IPS-11a (cell line): ENCODE data around the gene REM1.
"Not testable (repeated sequence)": the region's sequence is repeated elsewhere in the genome, so short reads cannot be mapped to it uniquely, and the experiment has no call there.

ENCODE experiments used
- H3K4me3 ChIP-seq: one replicate; pipeline ENCODE4 v1.5.1; 2013; ENCODE audit warnings: low read depth, low read length, control low read depth

Gene REM1

GRCh38 chr20:31474758-31475427 lies at the start of gene REM1, which contains the start of gene DEFB124:
REM1 (plus strand) TSS chr20:31475288; CDS start chr20:31476446, 1,158 bp downstream.
DEFB124 (minus strand) TSS chr20:31475127; CDS start chr20:31473013, 2,114 bp downstream.
- H3K4me3 ChIP-seq, result peak within 1 kb of the TSS; percentile 54

- H3K4me3 ChIP-seq, result no peak overlapping the region
These were observed 49.3 kb upstream of the REM1 start for GRCh38 chr20:31425797-31426196.

GRCh38 chr20:31426891-31427551 lies 48.1 kb upstream of the REM1 start:
- not testable (repeated sequence) for H3K4me3 ChIP-seq

GRCh38 chr20:31427576-31427975 lies 47.5 kb upstream of the REM1 start:
- H3K4me3 ChIP-seq, result not testable (repeated sequence)

GRCh38 chr20:31430568-31431115 lies 44.4 kb upstream of the REM1 start:
- H3K4me3 ChIP-seq, result no peak overlapping the region

- no peak within 1 kb of the TSS for H3K4me3 ChIP-seq
These were observed 35.0 kb upstream of the REM1 start, which contains the start of gene DEFB123 for GRCh38 chr20:31440012-31440659. DEFB123 (plus strand) TSS chr20:31440632; CDS start chr20:31440699, 67 bp downstream.

GRCh38 chr20:31446084-31446819 lies 28.8 kb upstream of the REM1 start:
- H3K4me3 ChIP-seq, result no peak overlapping the region

- no peak overlapping the region for H3K4me3 ChIP-seq
These were observed 25.3 kb upstream of the REM1 start for GRCh38 chr20:31449511-31450414.

GRCh38 chr20:31452575-31452974 lies 22.5 kb upstream of the REM1 start:
- H3K4me3 ChIP-seq, result no peak overlapping the region

GRCh38 chr20:31454361-31454760 lies 20.7 kb upstream of the REM1 start:
- H3K4me3 ChIP-seq, result no peak overlapping the region

- not testable (repeated sequence) for H3K4me3 ChIP-seq
These were observed 4.1 kb upstream of the REM1 start for GRCh38 chr20:31470946-31471345.

GRCh38 chr20:31472395-31473330 lies 2.4 kb upstream of the REM1 start:
- no peak overlapping the region for H3K4me3 ChIP-seq

GRCh38 chr20:31473331-31474096 lies 1.6 kb upstream of the REM1 start:
- no peak overlapping the region for H3K4me3 ChIP-seq

GRCh38 chr20:31474097-31474436 lies 1.0 kb upstream of the REM1 start:
- no peak overlapping the region for H3K4me3 ChIP-seq

- H3K4me3 ChIP-seq, result peak overlapping the region; percentile 54
These were observed 595 bp downstream of the REM1 start for GRCh38 chr20:31475472-31476293.

- no peak overlapping the region for H3K4me3 ChIP-seq
These were observed 1.2 kb downstream of the REM1 start for GRCh38 chr20:31476294-31476585.

GRCh38 chr20:31476643-31477215 lies 1.6 kb downstream of the REM1 start:
- H3K4me3 ChIP-seq, result no peak overlapping the region
